Heart right ventricle (tissue), 16 donors: ENCODE data around the gene FZD8. TPM values are rescaled to one million over a fixed set of nuclear protein-coding genes. Genes with fewer than 3 reads are reported as not detected.

Experiments used
- ATAC-seq, 8 donors: fragments of 200-7000 bp; cut with Tn5 transposase; one replicate each; pipeline ENCODE4 v1.9.1; 2020; ENCODE audit warnings: mild to moderate bottlenecking in 8 of 8, moderate library complexity in 8 of 8, moderate number of reproducible peaks in 1 of 8
- DNase-seq, 2 donors: peaks; one replicate each; pipeline ENCODE4 v3.0.0-alpha.2; 2020
- H3K27ac ChIP-seq, 10 donors: fragments of 200-600 bp; sonication (generic) in 2 of 10; one replicate each; pipeline versions ENCODE4 v1.5.0 to v1.8.0; 2020 to 2022; ENCODE audit warnings: mild to moderate bottlenecking in 3 of 10
- H3K27me3 ChIP-seq, 7 donors: fragments of 200-600 bp; one replicate each; pipeline ENCODE4 v1.8.0; 2021 to 2022; ENCODE audit warnings: mild to moderate bottlenecking in 2 of 7
- H3K36me3 ChIP-seq, 9 donors: fragments of 200-600 bp; sonication (generic) in 1 of 9; one replicate each; pipeline versions ENCODE4 v1.5.0 to v1.8.0; 2020 to 2022; ENCODE audit warnings: mild to moderate bottlenecking in 2 of 9
- H3K4me1 ChIP-seq, 9 donors: fragments of 200-600 bp; sonication (generic) in 1 of 9; one replicate each; pipeline versions ENCODE4 v1.5.0 to v1.8.0; 2020 to 2022; ENCODE audit warnings: mild to moderate bottlenecking in 4 of 9
- H3K4me3 ChIP-seq, 10 donors: fragments of 200-600 bp; sonication (generic) in 2 of 10; one replicate each; pipeline versions ENCODE4 v1.5.0 to v1.8.0; 2020 to 2022; ENCODE audit warnings: mild to moderate bottlenecking in 7 of 10, moderate library complexity in 2 of 10
- H3K9me3 ChIP-seq, 11 donors: fragments of 200-600 bp in 10 of 11; sonication (generic) in 2 of 11; one replicate each; pipeline versions ENCODE4 v1.5.0 to v1.8.0; 2013 to 2022; ENCODE audit warnings: mild to moderate bottlenecking in 2 of 11, control low read depth in 1 of 11, moderate library complexity in 1 of 11
- CTCF ChIP-seq, 9 donors: fragments of 200-600 bp; sonication (generic) in 2 of 9; IDR thresholded peaks; one replicate each; pipeline versions ENCODE4 v1.5.0 to v1.8.0; 2021 to 2022; ENCODE audit warnings: antibody characterized with exemption in 9 of 9, mild to moderate bottlenecking in 5 of 9, moderate library complexity in 1 of 9
- WGBS, 2 donors: extraction: QIAGEN DNeasy Blood & Tissue Kit; methylation state at CpG; one replicate each; pipeline ENCODE4 v1.1.7; 2013; ENCODE audit warnings: inconsistent platforms in 1 of 2; 5-methylcytosine and 5-hydroxymethylcytosine counted together
- intact Hi-C, 10 donors: fragments of 100-400 bp; cut with DNase I; formaldehyde crosslinking; loops; one replicate each; pipeline versions ENCODE4 v1.11.1 to v1.14.2; 2022
- polyA plus RNA-seq, 2 donors: library from polyadenylated mRNA; stranded (reverse); fragments of 200-250 nt; gene quantifications; one replicate each; pipeline ENCODE4 v1.2.3, GENCODE V29; 2013
- total RNA-seq, 10 donors: library from RNA; stranded (reverse); fragmentation: NEBNext Ultra II Directional in 3 of 10; extraction: Animal tissue kit (Norgen Biotek cat#: 25700) in 3 of 10; gene quantifications; one replicate each; pipeline versions ENCODE4 v1.2.1 to v1.2.4, GENCODE V29; 2021 to 2023
- donor health status: Arrhythmogenic right ventricular cardiomyopathy.
- donor health status: ischemic (EF 13 %, LVEDD 7.1; RV severe dilation, severe dysfunction).
- donor health status: healthy with polysubstance abuse.
- donor health status: DM: no; HTN: yes; CAD: no.
- donor health status: DM: no; HTN: no; CAD: no.
- donor health status: ischemic (EF 25% LVEDD 6.9; RV normal size, moderate dysfunction).
- donor health status: ischemic (EF 25% LVEDD 5.7; RV mildly dilated, moderate dysfunction).
- donor health status: healthy.
- donor health status: DM: yes; HTN: yes; CAD: no.
- donor health status: Ischemic cardiomyopathy.
- donor health status: ischemic (EF 35%, LVEDD 5.7; RV mildly dilated, moderate dysfunction).
- donor health status: nonischemic (EF 11% LVEDD 7.7; RV severe dilation, severe dysfunction).
- donor health status: DM: yes; HTN: yes; CAD: no.
- donor health status: PGD.
- donor health status: ischemic (EF 29% LVEDD 5.4; RV normal size, mild dysfunction).
- donor health status: nonischemic (EF 23%, LVEDD 6.1; RV moderate dilation, normal function).

The FZD8 gene
- total and polyA plus RNA-seq, 12 donors: 1.7 to 19.5 (median 5.9) TPM

- DNase-seq: no peak
- intact Hi-C loops: no loop called here
- Histone ChIP-seq H3K36me3 (no peaks in the 10 kb centered on the region), H3K4me3 (no peak overlapping the region), H3K4me1 (no peaks in the 10 kb centered on the region), H3K9me3 (no peaks in the 10 kb centered on the region), H3K27me3 (peaks cover 0 to 3% (median 0%) of the 10 kb centered on the region in 7 donors), H3K27ac (no peak overlapping the region)
- no peak for ATAC-seq
- 84 to 87% methylated on average over 6 of the region's 6 CpGs for WGBS, 2 donors
- TF ChIP-seq CTCF (IDR thresholded peaks at IDR 0.05): no peak
These were observed 15.1 kb downstream of the FZD8 start for GRCh38 chr10:35626971-35627507.

GRCh38 chr10:35614312-35614711 lies 27.8 kb downstream of the FZD8 start:
- H3K9me3 ChIP-seq: no peaks in the 10 kb centered on the region
- no peak overlapping the region for H3K4me3 ChIP-seq
- WGBS, 2 donors: 55 to 69% methylated on average over 5 of the region's 5 CpGs
- TF ChIP-seq CTCF (IDR thresholded peaks at IDR 0.05): no peak
- ATAC-seq: no peak
- no peak for DNase-seq
- H3K27ac ChIP-seq: no peak overlapping the region
- H3K27me3 ChIP-seq: peaks cover 0 to 24% (median 11%) of the 10 kb centered on the region in 7 donors
- H3K4me1 ChIP-seq: no peaks in the 10 kb centered on the region
- intact Hi-C loops: no loop called here
- no peaks in the 10 kb centered on the region for H3K36me3 ChIP-seq

GRCh38 chr10:35613597-35614226 lies 28.4 kb downstream of the FZD8 start:
- Histone ChIP-seq H3K4me1 (no peaks in the 10 kb centered on the region), H3K36me3 (no peaks in the 10 kb centered on the region), H3K27ac (no peak overlapping the region), H3K27me3 (peaks cover 0 to 30% (median 15%) of the 10 kb centered on the region in 7 donors), H3K4me3 (no peak overlapping the region), H3K9me3 (no peaks in the 10 kb centered on the region)
- peak in 7 of 9 donors; percentile 25 to 53 (median 47) for TF ChIP-seq CTCF (IDR thresholded peaks at IDR 0.05)
- peak in 1 of 8 donors; percentile 49 for ATAC-seq
- WGBS, 2 donors: 52 to 59% methylated on average over 8 of the region's 8 CpGs
- intact Hi-C loops: no loop called here
- DNase-seq: no peak

- no peaks in the 10 kb centered on the region for H3K36me3 ChIP-seq
- H3K27ac ChIP-seq: no peak overlapping the region
- DNase-seq (no peak), ATAC-seq (no peak)
- peaks cover 0 to 37% (median 21%) of the 10 kb centered on the region in 7 donors for H3K27me3 ChIP-seq
- intact Hi-C loops: no loop called here
- no peak overlapping the region for H3K4me3 ChIP-seq
- H3K9me3 ChIP-seq: no peaks in the 10 kb centered on the region
- H3K4me1 ChIP-seq: peaks cover 0 to 4% (median 4%) of the 10 kb centered on the region in 9 donors
- 81 to 91% methylated on average over 2 of the region's 2 CpGs for whole genome bisulfite sequencing, 2 donors
- TF ChIP-seq CTCF (IDR thresholded peaks at IDR 0.05): no peak
These were observed 29.0 kb downstream of the FZD8 start for GRCh38 chr10:35613107-35613440.
